GM21381 (cell line): ENCODE measurements around the gene NPAS2.

Experiments used
- ATAC-seq: cut with Tn5 transposase; IDR thresholded peaks from one replicate; pipeline ENCODE4 v1.9.1; 2021; ENCODE audit warnings: mild to moderate bottlenecking, moderate library complexity; ENCODE audit not compliant: unreplicated experiment

Gene NPAS2

DNA sequence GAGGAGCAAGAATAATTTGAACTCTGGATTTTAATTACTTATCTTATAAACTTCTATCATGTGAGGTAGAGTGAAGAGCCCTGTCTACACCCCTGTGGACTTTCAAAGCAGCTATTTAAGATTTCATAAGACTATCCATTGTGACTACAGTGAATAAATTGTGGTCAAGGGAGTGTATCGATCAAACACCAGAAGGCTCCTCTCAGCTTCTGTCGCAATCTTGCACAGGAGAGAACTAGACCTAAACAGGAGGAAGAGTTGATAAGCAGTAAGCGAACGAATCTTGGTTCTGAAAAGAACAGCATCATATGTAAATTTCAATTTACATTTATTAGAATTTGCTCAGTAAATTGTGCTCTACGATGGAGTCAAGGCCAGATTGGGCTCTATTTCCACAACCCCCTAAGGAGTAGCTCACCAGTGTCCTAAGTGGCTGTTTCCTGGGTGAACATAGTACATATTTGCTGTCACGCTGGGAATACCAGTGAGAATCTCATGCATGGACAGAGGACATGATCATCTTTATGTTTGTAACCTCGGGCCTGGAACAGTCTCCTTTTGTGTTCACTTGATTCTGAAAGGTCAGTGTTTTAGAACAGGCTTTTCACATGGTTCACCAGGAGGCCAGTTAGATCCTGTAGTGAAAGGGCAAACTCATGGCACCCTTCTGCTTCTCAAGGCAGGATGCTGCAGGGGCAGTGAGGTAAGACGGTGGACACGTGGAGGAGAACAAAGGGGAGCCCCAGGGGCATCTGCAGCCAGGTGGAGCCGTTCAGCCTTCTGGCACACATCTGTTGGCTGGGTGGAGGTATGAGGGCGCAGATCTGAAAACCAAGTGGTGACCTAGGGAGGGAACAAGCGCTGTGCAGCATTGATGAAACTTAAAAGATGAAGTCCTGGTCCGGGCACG lies 33.3 kb downstream of the NPAS2 start:
- ATAC-seq, result no peak

GRCh38 chr2:100853909-100854810 lies 34.2 kb downstream of the NPAS2 start:
- ATAC-seq, result no peak

DNA sequence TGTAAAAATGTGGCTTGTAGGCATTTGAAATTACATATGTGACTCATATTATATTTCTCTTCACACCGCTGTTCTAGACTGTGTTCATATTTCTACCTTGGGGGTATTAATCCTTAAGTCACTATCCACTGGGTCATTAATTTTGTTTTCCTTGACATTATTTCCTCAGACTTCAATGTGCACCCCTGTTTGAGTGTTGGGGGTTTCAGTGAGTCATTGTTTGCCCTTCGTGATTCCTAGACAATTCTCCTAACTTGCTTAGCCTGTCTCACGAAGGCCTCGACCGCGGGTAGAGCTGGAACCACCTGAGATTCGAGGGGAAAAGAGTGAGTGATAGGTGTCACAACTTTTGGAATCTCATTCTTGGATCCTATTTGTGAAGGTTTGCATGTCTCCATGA lies 35.1 kb downstream of the NPAS2 start:
- ATAC-seq, result no peak

DNA sequence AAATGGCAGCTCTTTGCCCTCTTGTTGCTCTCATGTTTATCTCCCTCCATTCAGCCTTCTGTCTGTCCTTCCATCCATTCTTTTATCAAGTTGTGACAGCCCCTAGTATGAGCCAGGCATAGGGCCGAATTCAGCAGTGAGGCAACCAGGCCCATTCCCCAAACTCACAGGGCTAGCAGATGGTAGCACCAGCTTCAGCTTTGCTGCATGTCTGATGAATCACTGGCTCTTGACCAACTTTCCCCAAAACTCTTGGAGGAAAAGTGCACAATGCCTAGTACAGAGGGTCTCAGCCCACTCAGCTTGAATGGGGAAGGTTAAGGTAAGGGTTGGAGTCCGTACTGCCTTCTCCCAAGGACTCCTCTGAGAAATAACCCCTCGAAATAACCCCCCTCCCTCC lies 35.7 kb downstream of the NPAS2 start:
- ATAC-seq, result no peak

DNA sequence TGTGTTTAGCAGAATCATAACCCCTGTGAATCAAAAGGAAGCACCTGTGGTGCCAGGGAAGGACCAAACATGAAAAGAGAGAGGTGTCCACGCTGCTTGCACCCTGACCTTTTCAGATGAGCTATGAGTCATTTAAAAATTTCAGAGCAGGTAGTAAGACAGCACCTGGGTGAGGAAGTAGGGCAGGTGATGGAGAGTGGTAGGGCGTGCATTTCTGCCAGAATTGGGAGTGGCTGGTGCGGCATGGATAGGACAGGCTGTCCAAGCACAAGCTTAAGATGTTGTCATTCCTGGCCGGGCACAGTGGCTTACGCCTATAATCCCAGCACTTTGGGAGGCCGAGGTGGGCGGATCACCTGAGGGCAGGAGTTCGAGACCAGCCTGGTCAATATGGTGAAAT lies 36.8 kb downstream of the NPAS2 start:
- no peak for ATAC-seq

- ATAC-seq, result no peak
These were observed 37.4 kb downstream of the NPAS2 start for GRCh38 chr2:100857341-100857740.

DNA sequence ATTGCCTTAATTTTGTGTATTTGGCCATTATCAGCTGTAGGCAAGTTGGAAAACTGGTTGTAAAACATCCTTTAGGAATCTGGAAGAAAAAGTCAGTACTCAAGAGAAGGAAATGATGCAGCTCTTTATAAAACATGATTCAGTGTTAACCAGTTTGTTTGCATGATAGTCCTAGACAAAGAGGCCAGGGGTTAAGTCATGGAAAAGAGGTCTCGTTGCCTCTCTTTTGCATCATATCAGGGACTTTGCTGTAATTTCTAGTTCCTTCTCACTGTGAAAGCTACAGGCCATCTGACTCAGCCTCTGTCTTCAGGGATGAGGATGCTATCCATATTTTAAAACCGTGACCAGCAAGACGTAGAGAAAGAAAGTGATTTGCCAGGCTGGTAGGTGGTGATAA lies 38.0 kb downstream of the NPAS2 start:
- ATAC-seq, result no peak

DNA sequence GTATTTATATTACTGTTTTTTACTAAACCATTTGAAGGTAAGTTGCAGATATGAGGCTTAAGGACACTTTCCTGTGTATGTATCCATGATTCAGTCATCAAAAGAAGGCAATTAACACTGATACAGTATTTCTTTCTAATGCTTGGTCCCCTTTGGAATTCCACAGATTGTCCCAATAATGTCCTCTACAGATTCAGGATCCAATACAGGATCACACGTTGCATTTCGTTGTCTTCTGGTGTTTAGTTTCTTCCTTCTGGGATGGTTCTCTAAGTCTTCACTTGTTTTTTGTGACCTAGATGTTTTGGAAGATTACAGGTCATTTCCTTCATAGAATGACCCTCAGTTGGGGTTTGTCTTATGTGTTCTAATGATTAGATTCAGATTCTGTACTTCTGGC lies 40.0 kb downstream of the NPAS2 start:
- ATAC-seq, result no peak

GRCh38 chr2:100861340-100861739 lies 41.4 kb downstream of the NPAS2 start:
- no peak for ATAC-seq

DNA sequence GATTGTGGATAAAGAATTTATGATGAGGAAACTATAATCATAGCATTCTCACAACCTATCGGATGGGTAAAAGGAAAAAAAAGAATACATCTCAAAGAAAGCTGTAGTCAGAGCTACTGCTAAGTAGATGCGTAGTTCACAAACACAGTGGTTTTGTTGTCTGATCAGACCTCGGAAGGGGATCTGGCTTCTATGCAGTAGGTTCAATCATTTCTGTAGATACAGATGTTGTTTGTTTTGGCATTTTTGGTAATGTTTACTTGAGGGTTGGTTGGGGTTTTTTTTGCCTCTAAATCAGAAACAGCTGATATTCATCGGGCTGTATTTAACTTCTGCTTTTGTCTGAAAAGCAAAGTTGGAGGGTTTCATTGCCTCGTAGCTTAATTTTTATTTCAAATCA lies 42.1 kb downstream of the NPAS2 start:
- ATAC-seq, result no peak

GRCh38 chr2:100865816-100866460 lies 46.0 kb downstream of the NPAS2 start:
- ATAC-seq, result no peak

DNA sequence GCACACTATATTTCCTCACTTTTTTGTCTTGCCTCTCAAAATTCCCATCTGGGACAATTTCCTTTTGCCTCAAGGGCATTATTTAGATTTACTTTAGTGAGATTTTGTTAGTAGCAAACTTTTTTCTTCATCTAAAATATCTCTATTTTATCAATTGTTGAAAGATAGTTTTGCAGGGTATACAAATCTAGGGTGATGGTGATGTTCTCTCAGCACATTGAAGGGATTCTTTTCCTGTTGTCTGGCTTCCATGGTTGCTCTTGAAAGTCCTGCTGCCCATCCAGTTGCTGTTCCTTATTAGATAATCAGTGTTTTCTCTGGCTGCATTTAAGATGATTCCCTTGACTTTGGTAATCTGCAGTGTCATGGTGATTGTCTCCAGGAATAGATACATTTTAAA lies 48.1 kb downstream of the NPAS2 start:
- ATAC-seq, result no peak

DNA sequence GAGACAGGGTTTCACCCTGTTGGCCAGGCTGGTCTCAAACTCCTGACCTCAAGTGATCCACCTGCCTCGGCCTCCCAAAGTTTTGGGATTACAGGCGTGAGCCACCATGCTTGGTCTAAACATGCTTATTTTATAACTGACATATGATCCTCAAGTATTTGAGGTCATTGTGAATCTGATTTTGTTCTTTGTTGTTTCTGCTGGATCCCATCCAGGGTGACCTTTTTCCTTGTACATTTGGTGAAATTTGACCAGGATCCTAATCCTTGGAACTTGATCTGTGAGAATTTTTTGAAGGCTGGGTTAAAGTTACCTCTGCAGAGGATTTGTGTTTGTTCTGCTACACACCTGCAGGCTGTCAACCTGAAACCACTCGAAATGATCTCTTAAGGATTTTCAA lies 49.2 kb downstream of the NPAS2 start:
- no peak for ATAC-seq

GRCh38 chr2:100870652-100871531 lies 51.0 kb downstream of the NPAS2 start:
- no peak for ATAC-seq

DNA sequence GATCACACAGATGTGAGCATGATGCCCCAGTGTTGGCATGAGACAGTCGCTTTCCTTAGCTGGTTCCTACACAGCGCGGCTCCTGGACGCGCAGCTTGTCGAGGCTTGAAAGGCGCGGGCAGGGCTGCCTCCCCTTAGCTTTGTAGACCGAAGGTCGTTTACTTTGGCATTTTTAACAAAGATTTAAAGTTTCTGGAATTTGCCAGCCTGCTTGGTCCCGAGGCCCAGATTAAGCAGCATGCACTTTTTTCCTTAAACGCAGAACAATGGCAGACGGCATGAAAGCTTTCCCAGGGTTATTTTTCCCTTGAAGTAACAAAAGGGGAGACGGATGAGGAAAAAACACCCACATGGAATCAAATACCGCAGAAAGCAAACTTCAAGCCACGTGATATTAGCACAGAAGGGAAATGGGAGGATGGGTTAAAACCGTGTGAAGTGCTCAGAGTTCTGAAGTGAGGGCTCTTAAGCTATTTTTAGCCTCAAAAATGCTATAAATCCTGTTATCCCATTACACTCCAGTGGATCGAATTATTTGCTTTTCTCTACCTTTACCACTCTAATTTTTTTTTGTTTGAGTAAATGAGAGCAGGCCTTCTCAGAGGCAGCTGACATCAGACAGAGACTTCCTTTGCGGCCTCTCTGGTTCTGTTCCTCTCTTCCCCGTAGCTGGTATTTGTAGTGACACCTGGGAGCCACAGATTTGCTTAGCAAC lies 55.7 kb downstream of the NPAS2 start:
- no peak for ATAC-seq

DNA sequence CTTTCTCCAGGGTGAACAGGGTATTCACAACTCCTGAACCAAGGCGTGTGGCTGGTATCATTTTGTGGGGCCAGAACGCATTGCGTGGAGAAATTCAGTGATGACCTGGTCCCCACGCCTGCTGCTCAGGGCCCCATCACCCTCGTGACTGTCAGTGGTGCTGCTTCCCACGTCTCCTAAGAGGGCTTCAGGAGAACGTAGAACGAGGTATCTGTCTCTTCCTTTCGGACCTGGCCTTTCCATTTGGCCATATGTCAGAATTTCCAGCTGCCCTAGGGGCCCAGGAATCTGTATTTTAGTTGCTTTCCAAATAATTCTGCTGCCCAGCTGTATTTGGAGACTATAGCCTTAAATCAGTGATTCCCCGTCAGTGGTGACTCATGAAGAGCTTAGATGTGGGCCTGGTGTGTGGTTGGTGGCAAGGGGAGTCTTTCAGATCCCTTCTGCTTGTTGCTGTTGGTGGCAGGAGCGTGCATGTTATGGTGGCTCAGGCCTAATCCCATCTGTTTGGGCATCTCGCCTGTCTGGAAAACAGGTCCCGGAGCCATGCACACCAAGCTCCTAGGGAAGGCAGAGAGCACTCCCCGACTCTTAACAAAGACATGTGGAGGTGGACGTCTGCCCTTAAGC lies 56.4 kb downstream of the NPAS2 start:
- no peak for ATAC-seq

DNA sequence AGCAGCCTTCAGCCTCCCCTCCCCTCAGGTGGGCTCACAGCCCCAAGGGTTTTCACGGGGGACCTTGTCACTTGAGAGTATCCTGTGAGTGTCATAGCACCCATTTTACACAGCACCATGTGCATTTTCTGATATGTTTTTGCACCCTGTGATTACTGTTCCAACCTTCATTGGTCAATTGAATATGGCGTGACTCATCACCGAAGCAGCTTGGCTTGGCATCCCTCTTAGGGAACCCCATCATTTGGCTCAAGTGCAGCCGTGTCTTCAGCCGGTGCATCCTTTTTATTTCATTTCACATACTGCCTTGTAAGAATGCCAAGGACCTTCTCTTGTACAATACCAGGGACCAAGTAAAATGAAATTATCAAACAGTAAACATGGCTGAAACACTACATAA lies 57.6 kb downstream of the NPAS2 start:
- no peak for ATAC-seq

DNA sequence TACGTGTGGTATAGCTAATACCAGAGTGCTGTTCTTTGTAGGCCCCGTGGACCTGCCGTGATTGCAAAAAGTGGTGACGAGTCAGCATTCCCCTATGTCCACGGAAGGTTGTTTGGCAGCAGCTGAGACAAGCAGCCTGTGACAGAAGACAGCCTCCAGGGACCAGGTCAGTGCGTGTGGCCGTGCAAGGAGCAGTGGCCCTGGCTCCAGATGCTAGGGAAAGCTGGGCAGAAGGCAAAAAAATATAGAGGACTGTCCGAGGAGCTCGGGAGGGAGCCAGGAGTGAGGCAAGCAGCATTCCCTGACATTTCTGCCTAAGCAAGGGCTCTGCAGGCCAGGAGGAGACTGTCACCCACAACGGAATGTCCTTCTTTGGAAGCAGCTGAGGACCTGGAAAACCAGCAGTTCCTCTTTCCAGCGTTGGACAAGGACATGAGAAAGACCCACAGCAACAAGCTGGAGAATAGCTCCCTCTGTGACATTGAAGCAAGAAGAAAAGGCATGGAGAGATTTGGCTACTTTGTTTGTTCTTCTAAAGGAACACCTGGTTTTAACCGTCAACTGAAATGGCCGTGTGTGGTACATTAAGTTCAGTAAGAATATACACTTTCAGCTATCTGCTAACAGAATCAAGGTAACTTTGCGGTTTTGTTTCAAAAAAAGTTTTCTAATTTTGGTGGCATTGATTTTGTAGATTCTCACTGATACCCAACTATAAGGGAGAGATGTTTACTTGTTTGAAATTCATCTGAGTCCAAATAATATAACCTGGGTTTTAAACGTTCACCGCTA lies 58.3 kb downstream of the NPAS2 start:
- no peak for ATAC-seq

DNA sequence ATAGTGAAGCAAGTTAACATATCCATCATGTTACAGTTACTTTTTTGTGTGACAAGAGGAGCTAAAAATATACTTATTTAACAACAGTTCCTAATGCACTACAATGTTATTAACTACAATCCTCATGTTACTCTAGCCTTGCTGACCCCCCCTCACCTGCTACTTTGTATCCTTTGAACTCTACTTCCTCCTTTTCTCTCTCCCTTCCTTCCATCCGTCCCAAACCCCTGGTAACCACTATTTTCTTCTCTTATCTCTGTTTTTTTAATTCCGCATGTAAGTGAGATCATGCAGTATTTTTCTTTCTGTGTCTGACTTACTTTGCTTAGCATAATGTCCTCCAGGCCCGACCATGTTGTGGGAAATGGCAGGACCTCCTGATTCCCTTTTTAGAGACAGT lies 59.4 kb downstream of the NPAS2 start:
- ATAC-seq, result no peak
